Renal cortex interstitium (tissue), 11 donors: Measurements from ENCODE around the gene LDLRAP1. TPM values are rescaled to one million over a fixed set of nuclear protein-coding genes. Genes with fewer than 3 reads are reported as not detected.

ENCODE experiments used
- DNase-seq, 11 donors: peaks; one replicate each; pipeline ENCODE4 v3.0.0-alpha.2; 2013; ENCODE audit warnings: low read depth in 9 of 11, low spot score in 4 of 11; ENCODE audit errors: extremely low read depth in 1 of 11
- polyA plus RNA-seq, 3 donors: library from polyadenylated mRNA; unstranded; fragments of 120-200 nt; gene quantifications; one replicate each; pipeline ENCODE4 v1.2.1, GENCODE V29; 2013; ENCODE audit not compliant: insufficient read length in 3 of 3

LDLRAP1 gene
- polyA plus RNA-seq, 3 donors, result 11.0 to 15.3 (median 13.6) TPM

DNA sequence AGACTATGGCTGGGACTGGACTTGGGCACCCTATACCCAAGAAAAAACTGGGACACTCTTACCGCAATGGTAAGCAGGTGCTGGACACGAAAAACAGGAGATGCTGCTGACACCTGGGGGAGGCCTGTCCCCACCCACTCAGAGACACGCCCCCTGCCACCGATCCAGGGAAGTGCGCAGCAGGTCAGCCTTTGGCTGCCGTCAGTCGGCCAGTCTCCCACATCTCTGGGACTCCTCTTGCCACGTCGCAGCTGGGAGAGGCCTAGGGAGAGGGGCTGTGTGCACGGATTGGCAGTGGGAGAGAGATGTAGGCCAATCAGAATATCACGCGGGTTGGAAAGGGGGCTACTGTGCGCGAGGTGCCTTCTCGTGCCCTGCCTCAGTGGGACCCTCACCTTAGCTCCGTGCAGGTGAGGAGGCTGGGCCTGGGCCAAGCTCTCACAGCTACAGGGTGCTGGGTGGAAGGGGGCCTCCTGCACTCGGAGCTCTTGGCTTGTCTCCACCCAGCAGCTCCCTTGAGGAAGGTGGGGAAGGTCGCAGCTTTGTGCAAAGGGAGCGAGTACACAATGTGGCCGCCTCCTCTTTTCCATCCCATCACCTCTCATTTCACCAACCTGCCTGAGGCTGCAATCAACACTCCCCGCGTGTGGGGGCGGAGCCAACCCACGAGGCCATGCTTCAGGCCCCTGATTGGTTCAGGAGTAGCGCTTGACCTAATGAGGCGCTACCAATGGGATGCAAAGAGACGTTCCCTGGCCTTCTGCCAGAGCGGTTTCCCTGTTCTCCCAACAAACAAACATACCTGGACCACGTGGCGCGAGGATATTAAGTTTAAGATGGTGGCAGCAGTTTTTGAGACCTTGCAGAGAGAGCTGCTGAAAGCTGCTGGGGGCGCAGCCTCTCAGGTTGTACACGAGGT is 25.7 kb upstream of the LDLRAP1 start:
- DNase-seq, result no peak

DNA sequence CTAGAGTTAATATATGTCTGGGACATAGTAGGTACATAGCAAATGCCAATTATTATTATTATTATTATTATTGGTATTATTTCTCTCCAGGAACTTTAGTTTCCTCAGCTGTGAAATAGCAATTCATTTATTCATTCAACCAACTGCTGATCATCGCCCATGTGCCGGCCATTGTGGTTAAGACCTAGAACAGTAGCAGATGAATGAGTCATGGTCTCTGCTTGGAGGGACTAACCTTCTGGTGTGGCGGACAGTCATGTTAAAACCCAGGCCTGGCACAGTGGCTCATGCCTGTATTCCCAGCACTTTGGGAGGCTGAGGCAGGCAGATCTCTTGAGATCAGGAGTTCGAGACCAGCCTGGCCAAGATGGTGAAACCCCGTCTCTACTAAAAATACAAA is 23.8 kb upstream of the LDLRAP1 start:
- DNase-seq, result no peak

DNA sequence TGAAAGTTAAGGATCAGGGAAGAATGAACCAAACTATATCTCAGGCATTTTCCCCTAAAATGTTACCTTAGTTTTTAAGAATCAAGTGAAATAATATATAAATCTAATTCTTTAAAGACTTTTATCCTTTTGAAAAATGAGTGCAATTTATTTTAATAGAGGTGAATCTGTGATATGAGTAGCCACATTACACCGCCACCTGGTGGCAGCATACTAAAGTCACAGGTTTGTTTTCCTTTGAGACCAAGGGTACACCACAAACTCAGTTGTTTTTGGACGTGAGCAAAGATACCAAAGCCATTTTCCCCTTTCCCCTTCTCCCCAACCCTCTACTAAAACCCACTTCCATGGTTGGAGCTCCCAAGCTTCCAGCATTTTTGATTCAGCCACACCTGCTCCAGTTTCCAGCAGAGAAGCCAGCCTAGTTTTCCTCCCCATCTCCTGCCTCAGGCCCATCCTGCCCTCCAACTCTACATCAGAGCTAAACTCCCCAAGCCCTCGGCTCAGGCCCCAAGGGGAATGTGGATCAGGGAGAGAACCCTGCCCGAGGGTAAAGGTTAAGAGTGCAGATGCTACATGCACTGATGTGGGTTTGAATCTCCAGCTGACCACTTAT is 22.9 kb upstream of the LDLRAP1 start:
- DNase-seq, result no peak

DNA sequence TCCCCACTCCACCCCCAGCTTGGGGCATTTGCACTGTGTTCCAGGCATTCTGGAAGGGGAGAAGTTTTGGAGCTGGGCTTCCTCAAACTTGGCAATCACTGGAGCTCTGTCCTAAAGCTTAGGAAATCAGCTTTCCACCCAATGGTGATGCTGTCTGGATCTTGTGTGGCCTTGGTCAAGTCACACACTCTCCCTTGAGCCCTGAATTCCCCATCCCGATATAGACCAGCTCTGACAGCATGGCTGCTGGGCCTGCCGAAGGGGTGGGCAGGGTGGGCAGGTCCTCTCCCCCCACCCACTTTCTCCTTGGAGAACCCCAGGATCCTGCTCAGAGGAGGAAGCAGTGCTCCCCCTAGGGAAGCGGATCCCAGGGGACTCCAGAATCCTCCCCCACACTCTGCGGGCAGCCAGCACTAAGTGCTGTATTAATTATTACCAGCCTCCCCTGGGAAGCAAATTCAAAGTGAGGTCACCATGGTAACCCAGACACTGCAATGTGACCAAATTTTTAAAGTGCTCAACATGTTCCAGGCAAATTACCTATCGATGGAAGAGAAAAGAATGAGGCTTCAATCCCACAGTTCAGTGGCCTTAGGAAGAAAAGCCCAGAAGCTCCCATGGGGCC is 21.3 kb upstream of the LDLRAP1 start:
- DNase-seq, result no peak

DNA sequence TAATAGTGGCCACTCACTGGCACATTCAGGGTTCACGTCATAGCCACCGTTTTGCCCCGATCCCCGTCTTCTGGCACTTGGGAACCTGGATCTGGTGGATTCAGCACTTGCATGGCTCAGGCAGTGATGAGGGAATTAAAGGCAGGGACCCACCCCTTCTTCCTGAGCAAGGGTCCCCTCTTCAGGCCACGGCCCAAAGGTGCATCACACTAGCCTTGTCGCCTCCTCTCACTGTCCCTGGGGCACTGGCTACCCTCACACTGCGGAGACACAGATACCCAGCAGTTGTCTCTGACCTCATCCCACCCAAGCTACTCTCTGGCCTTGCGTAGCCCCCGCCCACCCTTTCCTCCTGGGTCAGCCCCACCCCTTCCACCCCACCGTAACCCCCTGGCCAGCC is 19.9 kb upstream of the LDLRAP1 start:
- no peak for DNase-seq

DNA sequence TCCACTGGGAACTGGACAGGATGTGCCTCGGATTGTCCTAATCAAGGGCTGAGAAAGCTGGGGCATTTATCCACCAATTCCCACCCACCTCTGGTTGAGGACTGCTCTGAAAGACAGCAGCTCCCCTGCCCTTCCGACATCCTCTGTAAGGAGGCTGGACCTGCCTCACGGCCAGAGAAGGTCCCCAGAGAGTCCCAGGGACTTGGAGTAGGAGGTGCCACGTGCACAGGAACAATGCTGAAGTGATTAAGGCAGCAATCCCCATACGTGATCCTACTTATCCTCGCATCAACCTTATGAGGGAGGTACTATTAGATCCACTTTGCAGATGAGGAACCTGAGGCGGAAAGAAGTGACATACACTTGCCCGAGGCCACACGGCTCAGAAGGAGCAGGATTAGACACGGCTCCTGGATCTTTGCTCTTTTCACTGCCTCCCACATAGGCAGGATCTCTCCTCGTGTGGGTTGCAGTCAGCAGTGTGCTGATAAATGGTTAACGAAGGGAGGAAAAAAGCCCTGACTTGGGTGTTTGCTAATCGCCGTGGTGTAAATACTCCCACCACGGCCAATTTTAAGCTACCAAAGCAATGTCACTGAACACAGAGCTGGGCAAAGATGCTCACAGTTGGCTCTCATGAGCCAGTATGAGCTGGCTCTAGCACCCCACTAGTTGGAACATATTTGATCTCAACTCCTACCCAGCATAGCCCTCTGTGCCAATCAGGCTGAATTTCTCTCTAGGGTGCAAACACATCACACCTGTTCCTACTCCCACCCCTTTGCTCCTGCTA is 18.6 kb upstream of the LDLRAP1 start:
- DNase-seq, result no peak

DNA sequence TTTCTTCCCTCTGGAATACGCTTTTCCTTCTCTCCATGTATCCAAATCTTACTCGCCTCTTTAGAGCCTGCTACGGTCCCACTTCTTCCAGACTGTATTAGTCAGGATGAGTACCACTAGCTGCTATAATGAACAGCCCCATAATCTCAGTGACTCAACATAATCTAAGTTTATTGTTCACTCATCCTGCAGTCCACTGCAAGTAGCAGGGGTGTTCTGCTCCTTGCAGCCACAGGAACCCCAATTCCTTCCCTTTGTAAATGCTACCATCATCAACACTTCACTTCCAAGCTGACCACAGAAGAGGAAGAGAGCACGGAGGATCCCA is 18.1 kb upstream of the LDLRAP1 start:
- no peak for DNase-seq

DNA sequence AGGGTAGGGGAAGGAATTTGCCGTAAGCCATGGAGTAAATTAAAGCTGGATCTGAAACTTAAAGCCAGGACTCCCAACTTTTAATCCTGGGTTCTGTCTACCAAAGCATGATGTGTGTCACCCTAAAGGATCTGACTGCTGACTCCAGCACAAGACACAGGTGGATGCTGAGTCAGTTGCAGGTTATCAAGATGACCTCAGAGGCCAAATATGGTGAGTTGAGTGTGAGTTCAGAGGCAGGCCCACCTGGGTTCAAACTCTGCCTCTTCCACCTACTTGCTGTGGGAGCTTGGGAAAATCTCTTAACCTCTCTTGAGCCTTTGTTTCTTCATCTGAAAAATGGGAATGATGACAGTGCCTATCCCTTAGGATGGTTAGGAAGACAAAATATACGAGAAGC is 16.7 kb upstream of the LDLRAP1 start:
- no peak for DNase-seq

DNA sequence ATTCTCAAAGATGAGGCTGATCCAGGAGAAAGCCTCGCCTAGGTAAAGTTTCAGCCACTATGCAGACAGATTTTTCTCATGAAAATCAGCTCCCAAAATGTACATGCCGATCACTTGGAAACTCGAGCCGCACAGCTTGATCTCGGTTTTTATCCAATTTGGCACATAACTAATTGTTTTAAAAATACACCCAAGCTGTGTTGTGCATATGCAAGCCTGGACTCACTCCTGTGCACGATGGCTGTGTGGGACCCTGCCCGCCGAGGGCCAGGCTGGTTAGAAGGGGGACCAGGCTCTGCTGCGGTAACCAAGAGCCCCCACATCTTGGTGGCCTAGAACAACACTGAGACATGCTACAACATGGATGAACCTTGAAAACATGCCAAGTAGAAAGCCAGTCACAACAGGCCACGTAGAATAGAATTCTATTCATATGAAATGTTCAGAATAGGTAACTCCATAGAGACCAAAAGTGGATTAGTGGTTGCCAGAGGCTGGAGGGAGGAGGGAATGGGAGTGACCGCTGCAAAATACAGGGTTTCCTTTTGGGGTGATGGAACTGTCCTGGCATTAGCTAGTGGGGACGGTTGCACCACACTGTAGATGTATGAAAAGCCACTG is 16.1 kb upstream of the LDLRAP1 start:
- no peak for DNase-seq

DNA sequence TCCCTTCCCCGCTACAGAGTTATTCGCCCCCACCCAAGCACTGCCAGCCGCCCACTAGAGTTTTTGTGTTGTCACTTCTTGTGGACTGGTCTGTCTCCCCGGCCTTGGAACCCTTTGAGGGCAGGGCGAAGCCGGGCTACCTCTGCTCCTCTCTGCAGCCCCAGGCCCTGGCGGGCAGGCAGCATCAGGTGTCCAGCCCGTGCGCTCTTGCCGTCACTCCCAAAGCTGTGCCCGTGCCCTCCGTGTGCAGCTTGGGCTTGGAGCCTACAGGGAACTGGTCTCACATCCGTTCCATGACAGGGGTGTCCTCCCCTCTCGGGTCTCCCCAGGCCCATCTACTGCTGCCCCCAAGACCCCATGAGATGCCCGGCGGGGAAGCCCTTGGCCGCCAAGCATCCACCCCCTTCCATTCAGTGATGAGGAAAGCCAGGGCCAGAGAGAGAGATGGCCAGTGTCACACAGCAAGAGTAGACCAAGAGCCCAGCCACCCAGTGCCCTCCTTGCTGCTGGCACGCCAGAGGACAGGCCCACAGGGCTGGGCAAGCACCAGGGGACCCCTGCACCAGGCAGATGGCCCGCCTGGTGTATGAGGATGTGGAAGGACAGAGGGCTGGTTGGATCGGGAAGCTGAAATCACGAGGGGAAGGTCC is 15.3 kb upstream of the LDLRAP1 start:
- no peak for DNase-seq

DNA sequence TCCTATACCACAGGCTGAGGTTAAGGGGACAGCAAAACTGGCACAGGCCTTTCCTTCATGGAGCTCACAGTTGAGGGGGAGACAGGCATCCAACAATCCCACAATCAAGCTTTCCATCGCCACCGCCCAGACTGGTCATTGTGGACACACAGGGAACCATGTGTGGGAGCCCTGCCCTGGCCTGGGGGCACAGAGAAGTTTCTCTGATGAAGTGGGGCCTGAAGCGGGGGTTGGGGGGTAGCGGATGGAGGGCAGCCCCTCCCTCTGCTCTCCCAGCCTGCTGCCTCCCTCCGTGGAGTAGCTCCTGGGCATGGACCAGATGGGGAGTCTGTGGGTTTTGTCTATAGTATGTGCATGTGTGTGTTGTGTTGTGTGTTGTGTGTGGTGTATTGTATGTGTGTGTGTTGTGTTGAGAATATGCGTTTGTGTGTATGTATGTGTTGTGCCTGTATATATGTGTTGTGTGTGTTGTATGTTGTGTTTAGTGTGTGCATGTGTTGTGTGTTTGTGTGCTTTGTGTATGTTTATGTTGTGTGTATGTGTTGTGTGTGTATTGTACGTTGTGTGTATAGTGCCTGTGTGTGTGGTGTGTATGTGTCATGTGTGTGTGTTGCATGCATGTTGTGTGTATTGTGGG is 14.4 kb upstream of the LDLRAP1 start:
- no peak for DNase-seq

DNA sequence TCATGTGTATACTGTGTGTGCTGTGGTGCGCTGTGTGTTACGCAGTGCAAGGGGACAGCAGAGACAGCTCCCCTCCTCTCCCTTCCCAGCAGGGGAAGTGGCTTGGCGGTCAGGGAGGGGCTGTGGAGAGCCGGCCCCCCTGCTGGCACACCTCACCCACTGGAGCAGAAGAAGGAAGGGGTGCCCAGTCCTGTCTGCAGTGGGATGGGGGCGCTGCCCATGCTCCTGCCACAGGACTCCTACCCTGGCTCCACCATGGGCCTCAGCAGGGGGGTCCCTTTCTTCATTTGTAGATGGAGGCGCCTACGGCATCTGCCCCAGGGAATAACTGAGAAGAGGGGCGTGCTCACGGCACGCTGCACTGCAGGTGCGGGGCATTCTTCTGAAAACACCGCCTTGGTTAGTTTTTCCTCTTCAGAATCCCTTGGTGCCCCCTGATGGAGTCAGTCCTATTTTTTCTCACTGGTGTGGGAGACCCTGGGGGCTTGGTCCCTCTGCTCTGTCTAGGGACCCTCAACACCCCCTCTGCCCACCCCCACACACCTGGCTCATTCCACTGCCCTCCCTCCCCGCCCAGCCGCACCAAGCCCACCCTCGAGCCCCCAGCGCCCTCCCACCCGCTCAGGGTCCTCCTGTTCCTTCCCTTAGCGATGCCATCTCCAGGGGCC is 13.8 kb upstream of the LDLRAP1 start:
- DNase-seq, result no peak

DNA sequence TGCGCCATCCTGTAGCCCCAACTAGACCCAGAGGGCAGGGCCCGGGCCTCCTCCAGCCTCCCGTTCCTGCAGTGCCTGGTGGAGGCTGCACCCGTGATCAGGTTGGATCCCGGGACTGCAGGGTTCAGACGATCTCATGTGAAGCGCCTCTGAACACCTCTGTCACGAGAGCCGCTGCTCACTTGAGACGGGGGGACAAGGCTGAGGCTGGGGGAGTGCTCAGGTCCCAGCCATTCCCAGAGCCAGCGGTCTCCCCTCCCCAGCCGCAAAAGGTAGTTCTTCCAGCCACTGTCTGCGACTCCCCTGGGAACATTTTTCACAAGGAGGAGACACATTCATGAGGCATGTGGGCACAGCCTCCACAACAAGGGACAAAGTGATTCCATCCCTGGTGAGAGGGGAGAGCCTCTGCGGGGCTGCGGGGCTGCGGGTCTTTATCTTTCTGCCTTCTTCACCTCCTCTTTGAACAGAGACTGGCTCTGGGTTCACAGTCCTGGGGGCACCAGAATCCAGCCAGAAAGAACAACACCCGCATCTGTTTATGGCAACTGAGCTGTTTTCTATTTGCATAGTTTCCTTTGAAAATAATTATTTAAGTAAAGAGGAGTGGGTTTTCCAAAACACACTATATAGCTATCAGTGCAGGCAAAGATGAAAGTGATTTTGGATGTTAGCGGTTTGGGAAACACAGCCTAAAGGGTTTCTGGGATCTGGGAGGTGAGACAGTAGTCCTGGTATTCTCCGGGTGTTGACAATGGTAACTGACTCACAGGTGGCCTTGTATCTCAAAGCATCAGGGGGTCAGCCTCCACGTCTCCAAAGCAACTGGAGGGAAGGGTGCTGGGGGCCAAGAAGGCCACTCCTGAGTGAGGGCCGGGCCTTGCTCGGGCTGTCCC is 13.0 kb upstream of the LDLRAP1 start:
- DNase-seq, result no peak

DNA sequence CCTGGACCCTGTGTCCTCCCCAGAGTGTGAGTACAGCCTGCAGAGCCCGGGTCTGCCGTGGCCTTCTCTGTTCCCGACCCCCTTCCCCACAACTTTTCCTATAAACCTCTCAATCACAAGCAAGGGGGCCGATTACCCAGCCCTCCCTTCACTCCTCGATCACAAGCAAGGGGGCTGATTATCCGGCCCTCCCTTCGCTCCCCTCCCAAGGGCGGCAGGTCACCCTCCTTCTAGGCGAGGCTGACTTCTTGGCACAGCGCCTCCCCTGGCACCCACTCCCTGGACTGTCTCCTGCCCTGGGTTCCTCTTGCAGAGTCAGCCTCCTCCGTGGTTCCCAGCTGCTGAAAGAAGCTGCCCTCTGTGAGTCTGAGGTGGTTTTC is 12.3 kb upstream of the LDLRAP1 start:
- no peak for DNase-seq

DNA sequence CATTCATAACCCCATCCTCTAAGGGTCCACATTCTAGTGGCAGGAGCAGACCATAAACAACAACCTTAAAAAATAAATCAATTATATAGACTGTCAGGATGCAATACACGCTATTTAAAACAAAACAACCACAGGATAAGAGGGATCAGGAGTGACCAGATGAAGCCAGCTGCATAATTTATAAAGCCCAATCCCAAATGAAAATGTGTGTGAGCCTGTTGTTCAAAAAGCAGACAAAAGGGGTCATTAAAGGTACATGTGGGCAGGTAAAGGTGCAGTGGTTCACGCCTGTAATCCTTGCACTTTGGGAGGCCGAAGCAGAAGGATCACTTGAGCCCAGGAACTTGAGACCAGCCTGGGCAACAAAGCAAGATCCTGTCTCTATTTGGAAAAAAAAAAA is 10.4 kb upstream of the LDLRAP1 start:
- no peak for DNase-seq

DNA sequence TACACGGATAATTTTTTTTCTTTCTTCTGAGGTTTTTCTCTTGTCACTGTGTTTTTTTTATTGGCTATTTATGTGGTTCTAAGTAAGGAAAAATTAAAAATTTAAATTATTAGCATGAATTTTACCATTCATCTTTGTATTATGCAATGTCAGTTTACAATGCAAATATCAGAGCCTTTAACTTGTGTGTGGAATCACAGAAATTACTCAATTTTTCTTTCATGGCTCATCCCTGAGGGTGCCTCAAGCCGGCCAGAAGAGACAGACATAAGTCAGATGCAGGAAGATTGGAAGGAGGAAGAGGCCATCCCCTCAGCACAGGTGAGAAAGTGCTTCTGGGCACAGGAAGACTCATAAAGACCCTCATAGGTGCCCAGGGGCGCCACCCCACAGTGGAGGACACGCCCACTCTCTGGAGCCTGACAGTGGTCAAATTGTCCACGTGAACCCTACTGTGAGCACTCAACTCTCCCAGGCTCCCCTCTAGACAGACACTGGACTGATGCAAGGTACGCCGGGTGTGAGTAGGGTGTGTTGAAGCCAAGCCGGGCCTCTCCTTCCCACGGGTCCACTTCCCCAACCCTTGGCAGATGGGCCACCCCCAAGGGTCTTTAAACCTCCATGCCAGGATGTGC is 9.5 kb upstream of the LDLRAP1 start:
- no peak for DNase-seq
